ENCODE data around the gene ATP11A.

DNA sequence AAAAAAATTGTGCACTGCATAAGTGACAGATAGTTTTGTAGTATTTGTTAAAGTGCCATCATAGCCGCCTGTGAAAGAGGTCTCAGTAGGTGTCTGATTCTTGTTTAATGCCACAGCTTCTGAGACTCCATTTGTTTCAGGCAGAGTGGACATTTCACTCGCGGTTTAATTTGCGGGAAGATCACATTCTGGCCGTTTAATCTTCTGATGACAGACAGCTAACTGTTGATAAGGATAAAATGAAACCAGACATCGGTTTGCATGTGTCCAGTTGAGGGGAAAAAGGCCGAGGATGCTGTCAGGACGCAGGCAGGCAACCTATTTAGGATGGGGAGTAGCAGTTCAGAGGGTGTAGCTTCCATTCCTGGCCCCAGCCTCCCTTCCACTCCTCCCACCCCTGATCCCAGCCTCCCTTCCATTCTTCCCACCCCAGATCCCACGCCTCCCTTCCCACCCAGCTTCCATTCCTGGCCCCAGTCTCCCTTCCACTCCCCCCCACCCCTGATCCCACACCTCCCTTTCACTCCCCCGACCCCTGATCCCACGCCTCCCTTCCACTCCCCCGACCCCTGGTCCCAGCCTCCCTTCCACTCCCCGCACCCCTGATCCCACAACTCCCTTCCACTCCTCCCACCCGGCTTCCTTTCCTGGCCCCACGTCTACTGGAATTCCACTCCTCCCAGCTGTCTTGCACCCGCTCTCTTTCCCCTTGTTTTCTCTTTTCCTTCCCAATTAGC is 23.8 kb downstream of the ATP11A start:
- no peak for TF ChIP-seq EZH2 (IDR thresholded peaks at IDR 0.05; ENCODE audit: insufficient read depth, poor library complexity, severe bottlenecking)
- no peak for TF ChIP-seq EZH2phosphoT487 (IDR thresholded peaks at IDR 0.05; ENCODE audit: insufficient read depth, low read depth)
